GM23338 (cell line): Measurements from ENCODE around the gene PLAAT3. TPM values are rescaled to one million over a fixed set of nuclear protein-coding genes. Genes with fewer than 3 reads are reported as not detected.

Source experiments
- ATAC-seq: fragments of 200-7000 bp; cut with Tn5 transposase; 3 replicates; pipeline ENCODE4 v1.9.1; 2020
- DNase-seq: peaks from one replicate; pipeline ENCODE4 v3.0.0-alpha.2; 2015; ENCODE audit warnings: low spot score
- H2AFZ ChIP-seq: fragments of 200-600 bp; sonication (generic); 2 replicates; pipeline ENCODE4 v1.8.0; 2016; ENCODE audit warnings: antibody characterized with exemption, mild to moderate bottlenecking, moderate library complexity
- H3F3A ChIP-seq: fragments of 200-600 bp; sonication (generic); replicated peaks from 2 replicates; pipeline ENCODE4 v1.8.0; 2017; ENCODE audit warnings: antibody characterized with exemption, mixed run types, low read depth
- H3K27ac ChIP-seq: fragments of 200-600 bp; sonication (generic); 2 replicates; pipeline ENCODE4 v1.6.1; 2016; ENCODE audit warnings: low read depth
- H3K27me3 ChIP-seq: fragments of 200-600 bp; sonication (generic); 2 replicates; pipeline ENCODE4 v1.8.0; 2016; ENCODE audit warnings: mild to moderate bottlenecking, mixed run types, moderate library complexity; ENCODE audit not compliant: insufficient read depth
- H3K36me3 ChIP-seq: fragments of 200-600 bp; sonication (generic); 2 replicates; pipeline ENCODE4 v1.8.0; 2016; ENCODE audit warnings: mild to moderate bottlenecking; ENCODE audit not compliant: insufficient read depth
- H3K4me1 ChIP-seq: fragments of 200-600 bp; sonication (generic); 2 replicates; pipeline ENCODE4 v1.8.0; 2016; ENCODE audit warnings: mild to moderate bottlenecking, moderate library complexity; ENCODE audit not compliant: insufficient read depth
- H3K4me2 ChIP-seq: fragments of 200-600 bp; sonication (generic); 2 replicates; pipeline ENCODE4 v1.7.1; 2017; ENCODE audit warnings: mixed run types
- H3K4me3 ChIP-seq: fragments of 200-600 bp; sonication (generic); 2 replicates; pipeline ENCODE4 v1.6.1; 2016; ENCODE audit warnings: mixed run types
- H3K79me2 ChIP-seq: fragments of 200-600 bp; sonication (generic); replicated peaks from 2 replicates; pipeline ENCODE4 v1.8.0; 2017; ENCODE audit warnings: mild to moderate bottlenecking; ENCODE audit not compliant: insufficient read depth
- H3K9me2 ChIP-seq: fragments of 200-600 bp; sonication (generic); 2 replicates; pipeline ENCODE4 v1.8.0; 2017; ENCODE audit not compliant: insufficient read depth
- H4K20me1 ChIP-seq: fragments of 200-600 bp; sonication (generic); replicated peaks from 2 replicates; pipeline ENCODE4 v1.8.0; 2017; ENCODE audit warnings: mild to moderate bottlenecking; ENCODE audit not compliant: insufficient read depth
- H3K27ac Mint-ChIP-seq: 2 replicates; pipeline ENCODE4 v1.8.0; 2020; ENCODE audit warnings: inconsistent platforms, mild to moderate bottlenecking, moderate library complexity, mixed read lengths
- H3K27me3 Mint-ChIP-seq: 3 replicates; pipeline ENCODE4 v1.8.0; 2022; ENCODE audit warnings: low read depth, mild to moderate bottlenecking, moderate library complexity, mixed read lengths, inconsistent platforms; ENCODE audit not compliant: insufficient read depth, poor library complexity
- H3K36me3 Mint-ChIP-seq: 3 replicates; pipeline ENCODE4 v1.8.0; 2021; ENCODE audit warnings: low read depth, mild to moderate bottlenecking, inconsistent platforms, moderate library complexity, mixed read lengths
- H3K4me1 Mint-ChIP-seq: 3 replicates; pipeline ENCODE4 v1.8.0; 2020; ENCODE audit warnings: mild to moderate bottlenecking, inconsistent platforms, mixed read lengths
- H3K4me3 Mint-ChIP-seq: 3 replicates; pipeline ENCODE4 v1.8.0; 2021; ENCODE audit warnings: moderate library complexity, mild to moderate bottlenecking, inconsistent platforms, mixed read lengths
- H3K9me3 Mint-ChIP-seq: 3 replicates; pipeline ENCODE4 v1.8.0; 2020; ENCODE audit warnings: moderate library complexity, mild to moderate bottlenecking, inconsistent platforms, mixed read lengths
- CTCF ChIP-seq, 2 experiments: fragments of 200-600 bp in 1 of 2; sonication (generic) in 1 of 2; conservative IDR thresholded peaks; 2 replicates each; pipeline versions ENCODE4 v1.5.1 to v1.6.1; 2016 to 2017; ENCODE audit warnings: antibody characterized with exemption in 2 of 2, low read depth in 2 of 2, mild to moderate bottlenecking in 2 of 2, moderate library complexity in 1 of 2
- EZH2 ChIP-seq: fragments of 200-600 bp; sonication (generic); IDR thresholded peaks from one replicate; pipeline ENCODE4 v1.8.0; 2017; ENCODE audit warnings: antibody characterized with exemption, mild to moderate bottlenecking, low read depth; ENCODE audit not compliant: unreplicated experiment
- NANOG ChIP-seq: IDR thresholded peaks from 2 replicates; pipeline ENCODE4 v1.6.1; 2016; ENCODE audit warnings: antibody characterized with exemption, borderline replicate concordance
- POLR2AphosphoS5 ChIP-seq: IDR thresholded peaks from 2 replicates; pipeline ENCODE4 v1.6.1; 2016; ENCODE audit warnings: antibody characterized with exemption, low read depth
- REST ChIP-seq: IDR thresholded peaks from one replicate; pipeline ENCODE4 v1.6.1; 2018; ENCODE audit warnings: antibody characterized with exemption; ENCODE audit not compliant: unreplicated experiment
- STAT1 ChIP-seq: IDR thresholded peaks from one replicate; pipeline ENCODE4 v1.6.1; 2016; ENCODE audit warnings: antibody characterized with exemption; ENCODE audit not compliant: unreplicated experiment
- ZNF114 ChIP-seq: fragments of 250-450 bp; sonication (Bioruptor Pico); IDR thresholded peaks from 2 replicates; pipeline ENCODE4 v1.5.0; 2020; ENCODE audit warnings: mild to moderate bottlenecking, moderate library complexity
- ZNF462 ChIP-seq: fragments of 250-450 bp; sonication (Bioruptor Pico); IDR thresholded peaks from 2 replicates; pipeline ENCODE4 v1.5.0; 2020; ENCODE audit warnings: mild to moderate bottlenecking, moderate library complexity
- polyA plus RNA-seq: library from polyadenylated mRNA; unstranded; fragments of >200 nt; fragmentation: Nextera tagmentation; extraction: Ambion mirVana; gene quantifications from 2 replicates; pipeline ENCODE4 v1.2.1, GENCODE V29; 2016
- total RNA-seq: library from RNA; depleted of rRNA; stranded (reverse); fragments of >200 nt; shearing (Covaris generic); gene quantifications from 2 replicates; pipeline ENCODE4 v1.2.3, GENCODE V29; 2014

PLAAT3 gene
- total and polyA plus RNA-seq, 2 experiments from 2014 or later, result 61.1 to 262 TPM

GRCh38 chr11:63551889-63552266 lies 62.4 kb downstream of the PLAAT3 start:
- H3K4me1 ChIP-seq, result peaks cover 30% of the 10 kb centered on the region
- H3K4me3 Mint-ChIP-seq, result no peak overlapping the region
- DNase-seq (no peak), ATAC-seq (no peak)
- H3K4me2 ChIP-seq, result no peak overlapping the region
- no peaks in the 10 kb centered on the region for H4K20me1 ChIP-seq
- 0 out of 2 replicates have a peak, but pooled peaks cover 3% of the 10 kb centered on the region for H3K9me2 ChIP-seq
- 0 out of 2 replicates have a peak overlapping the region, but pooled peaks have one; percentile 59 for H2AFZ ChIP-seq
- H3K27me3 ChIP-seq, result no peaks in the 10 kb centered on the region
- H3K79me2 ChIP-seq, result no peaks in the 10 kb centered on the region
- H3K36me3 Mint-ChIP-seq, result peaks cover 4% of the 10 kb centered on the region; the same call in 2 of the 3 replicates
- H3K27ac ChIP-seq, result no peak overlapping the region
- no peaks in the 10 kb centered on the region for H3K36me3 ChIP-seq
- peaks cover 9% of the 10 kb centered on the region; the same call in 2 of the 3 replicates for H3K9me3 Mint-ChIP-seq
- no peak overlapping the region for H3K27ac Mint-ChIP-seq
- H3F3A ChIP-seq, result no peaks in the 10 kb centered on the region; the same call in 1 of the 2 replicates
- TF ChIP-seq POLR2AphosphoS5, result no peak
- TF ChIP-seq CTCF (conservative IDR thresholded peaks at IDR 0.05; ENCODE audit: low read depth in 2 of 2), result peak in 1 of 2 experiments; percentile 14; a peak in 1 of 4 replicates
- no peak overlapping the region for H3K4me3 ChIP-seq
- peaks cover 18% of the 10 kb centered on the region for H3K27me3 Mint-ChIP-seq
- H3K4me1 Mint-ChIP-seq, result peaks cover 17% of the 10 kb centered on the region

- no peaks in the 10 kb centered on the region; the same call in 1 of the 2 replicates for H3F3A ChIP-seq
- H3K4me2 ChIP-seq, result no peak overlapping the region
- 0 out of 2 replicates have a peak, but pooled peaks cover 6% of the 10 kb centered on the region for H3K9me2 ChIP-seq
- Mint-ChIP-seq H3K27me3 (peaks cover 20% of the 10 kb centered on the region), H3K4me1 (peaks cover 12% of the 10 kb centered on the region), H3K4me3 (no peak overlapping the region), H3K36me3 (peaks cover 4% of the 10 kb centered on the region; the same call in 2 of the 3 replicates), H3K9me3 (peaks cover 9% of the 10 kb centered on the region; the same call in 2 of the 3 replicates), H3K27ac (no peak overlapping the region)
- no peaks in the 10 kb centered on the region for H3K27me3 ChIP-seq
- peaks cover 25% of the 10 kb centered on the region for H3K4me1 ChIP-seq
- ATAC-seq (no peak), DNase-seq (no peak)
- no peaks in the 10 kb centered on the region for H3K79me2 ChIP-seq
- no peak overlapping the region for H3K4me3 ChIP-seq
- H2AFZ ChIP-seq, result peak overlapping the region; percentile 59; the same call in 1 of the 2 replicates
- no peaks in the 10 kb centered on the region for H3K36me3 ChIP-seq
- no peak overlapping the region for H3K27ac ChIP-seq
- H4K20me1 ChIP-seq, result no peaks in the 10 kb centered on the region
- TF ChIP-seq ZNF114 (CRISPR knock-in tag) (no peak), STAT1 (no peak), NANOG (no peak), ZNF462 (no peak), POLR2AphosphoS5 (no peak), REST (no peak), EZH2 (no peak)
These were observed 62.9 kb downstream of the PLAAT3 start for GRCh38 chr11:63551091-63551888.
